Trophoblast cell (in vitro differentiated cells and primary cell): Measurements from ENCODE around the gene CHST11.

ENCODE experiments used
- DNase-seq, 2 donors: peaks; one replicate each; pipeline ENCODE4 v3.0.0-alpha.2; 2016
- H2AFZ ChIP-seq: 2 replicates; pipeline ENCODE4 v1.6.1; 2013; ENCODE audit warnings: low read length, moderate library complexity, mild to moderate bottlenecking; ENCODE audit not compliant: insufficient read depth, poor library complexity
- H2AK5ac ChIP-seq: 2 replicates; pipeline ENCODE4 v1.6.1; 2013; ENCODE audit warnings: mild to moderate bottlenecking, low read length
- H2BK120ac ChIP-seq: 2 replicates; pipeline ENCODE4 v1.6.1; 2013; ENCODE audit warnings: low read length, mild to moderate bottlenecking, moderate library complexity; ENCODE audit not compliant: insufficient read depth, poor library complexity
- H2BK12ac ChIP-seq: 2 replicates; pipeline ENCODE4 v1.6.1; 2013; ENCODE audit warnings: mild to moderate bottlenecking, low read length, moderate library complexity
- H2BK5ac ChIP-seq: 2 replicates; pipeline ENCODE4 v1.6.1; 2013; ENCODE audit warnings: low read length, low read depth, moderate library complexity, mild to moderate bottlenecking; ENCODE audit not compliant: poor library complexity
- H3K14ac ChIP-seq: 2 replicates; pipeline ENCODE4 v1.6.1; 2013; ENCODE audit warnings: mild to moderate bottlenecking, low read length
- H3K18ac ChIP-seq: 2 replicates; pipeline ENCODE4 v1.6.1; 2013; ENCODE audit warnings: mild to moderate bottlenecking, low read length
- H3K23ac ChIP-seq: 2 replicates; pipeline ENCODE4 v1.6.1; 2013; ENCODE audit warnings: low read length
- H3K27ac ChIP-seq: 2 replicates; pipeline ENCODE4 v1.5.1; 2013; ENCODE audit warnings: low read depth, mild to moderate bottlenecking, inconsistent platforms, low read length, moderate library complexity
- H3K27me3 ChIP-seq: 2 replicates; pipeline ENCODE4 v1.6.1; 2013; ENCODE audit warnings: inconsistent platforms, mild to moderate bottlenecking, low read length, moderate library complexity; ENCODE audit not compliant: insufficient read depth
- H3K36me3 ChIP-seq, 2 experiments: 1 replicate in 1 of 2; 2 replicates in 1 of 2; pipeline ENCODE4 v1.6.1; 2013; ENCODE audit warnings: low read length in 2 of 2, mild to moderate bottlenecking in 2 of 2, moderate library complexity in 1 of 2; ENCODE audit not compliant: insufficient read depth in 2 of 2, control insufficient read depth in 1 of 2
- H3K4ac ChIP-seq: 2 replicates; pipeline ENCODE4 v1.6.1; 2013; ENCODE audit warnings: low read depth, mild to moderate bottlenecking, low read length, moderate library complexity
- H3K4me1 ChIP-seq, 2 experiments: 1 replicate in 1 of 2; 2 replicates in 1 of 2; pipeline ENCODE4 v1.6.1; 2013; ENCODE audit warnings: low read length in 2 of 2, mild to moderate bottlenecking in 2 of 2, moderate library complexity in 1 of 2; ENCODE audit not compliant: insufficient read depth in 2 of 2, control insufficient read depth in 1 of 2
- H3K4me2 ChIP-seq: 2 replicates; pipeline ENCODE4 v1.6.1; 2013; ENCODE audit warnings: inconsistent platforms, mild to moderate bottlenecking, low read length, moderate library complexity
- H3K4me3 ChIP-seq: 2 replicates; pipeline ENCODE4 v1.5.1; 2013; ENCODE audit warnings: mild to moderate bottlenecking, low read depth, low read length, inconsistent platforms
- H3K79me1 ChIP-seq: one replicate; pipeline ENCODE4 v1.6.1; 2013; ENCODE audit warnings: low read length
- H3K79me2 ChIP-seq: 2 replicates; pipeline ENCODE4 v1.6.1; 2013; ENCODE audit warnings: low read length, mild to moderate bottlenecking; ENCODE audit not compliant: control insufficient read depth, insufficient read depth, poor library complexity
- H3K9ac ChIP-seq: 2 replicates; pipeline ENCODE4 v1.6.1; 2013; ENCODE audit warnings: mild to moderate bottlenecking, low read length
- H3K9me3 ChIP-seq: 2 replicates; pipeline ENCODE4 v1.6.1; 2013; ENCODE audit warnings: low read depth, mild to moderate bottlenecking, control low read depth, inconsistent platforms, low read length; ENCODE audit not compliant: insufficient read depth
- H4K12ac ChIP-seq: 2 replicates; pipeline ENCODE4 v1.6.1; 2013; ENCODE audit warnings: low read depth, mild to moderate bottlenecking, low read length, moderate library complexity
- H4K8ac ChIP-seq: 2 replicates; pipeline ENCODE4 v1.6.1; 2013; ENCODE audit warnings: low read depth, mild to moderate bottlenecking, low read length, moderate library complexity
- H4K91ac ChIP-seq: one replicate; pipeline ENCODE4 v1.6.1; 2013; ENCODE audit warnings: low read depth, mild to moderate bottlenecking, low read length, moderate library complexity
- WGBS: extraction: QIAGEN DNeasy Blood & Tissue Kit; methylation state at CpG from one replicate; pipeline ENCODE4 v1.1.7; 2013; ENCODE audit warnings: missing lambda C conversion rate; ENCODE audit not compliant: insufficient read length, insufficient coverage; ENCODE audit errors: extremely low coverage; 5-methylcytosine and 5-hydroxymethylcytosine counted together

Gene CHST11

DNA sequence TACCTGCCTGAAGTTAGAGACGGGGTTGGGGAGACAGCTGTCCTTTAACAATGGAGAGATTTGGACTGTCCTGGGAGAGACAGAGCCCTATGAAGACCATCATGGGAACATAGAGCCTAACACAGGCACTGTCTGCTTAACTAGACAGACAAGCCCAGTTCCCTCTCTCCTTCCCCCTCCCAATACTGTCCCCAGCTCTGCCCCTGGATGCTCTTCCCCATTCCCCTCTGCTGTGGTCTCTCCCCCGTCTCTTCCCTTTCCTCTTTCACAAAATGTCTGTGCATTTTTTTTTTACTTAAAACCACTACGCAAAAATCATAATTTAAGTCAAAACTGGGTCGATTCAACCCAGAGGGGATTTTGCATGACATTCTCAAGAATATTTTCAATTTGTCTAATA is 232.9 kb downstream of the CHST11 start:
- peaks cover 2% of the 10 kb centered on the region for H3K9me3 ChIP-seq
- H2AK5ac ChIP-seq, result no peak overlapping the region
- H3K36me3 ChIP-seq, result peaks cover 0 to 3% of the 10 kb centered on the region in 2 experiments
- H2AFZ ChIP-seq, result no peak overlapping the region
- no peak overlapping the region for H4K12ac ChIP-seq
- H3K27me3 ChIP-seq, result no peaks in the 10 kb centered on the region
- H2BK5ac ChIP-seq, result no peak overlapping the region
- H3K79me1 ChIP-seq, result no peaks in the 10 kb centered on the region
- 100% methylated on average over 1 of the region's 4 CpGs for WGBS
- no peak overlapping the region for H3K18ac ChIP-seq
- no peak overlapping the region for H3K14ac ChIP-seq
- H4K91ac ChIP-seq, result no peak overlapping the region
- no peak overlapping the region for H4K8ac ChIP-seq
- no peak overlapping the region for H3K23ac ChIP-seq
- H3K4me1 ChIP-seq, result peaks cover 0 to 3% of the 10 kb centered on the region in 2 experiments
- H2BK120ac ChIP-seq, result no peak overlapping the region
- H3K79me2 ChIP-seq, result no peaks in the 10 kb centered on the region
- no peak overlapping the region for H3K9ac ChIP-seq
- DNase-seq, result no peak
- H3K27ac ChIP-seq, result no peak overlapping the region
- H3K4me2 ChIP-seq, result no peak overlapping the region
- no peak overlapping the region for H2BK12ac ChIP-seq
- no peak overlapping the region for H3K4me3 ChIP-seq
- H3K4ac ChIP-seq, result no peak overlapping the region

DNA sequence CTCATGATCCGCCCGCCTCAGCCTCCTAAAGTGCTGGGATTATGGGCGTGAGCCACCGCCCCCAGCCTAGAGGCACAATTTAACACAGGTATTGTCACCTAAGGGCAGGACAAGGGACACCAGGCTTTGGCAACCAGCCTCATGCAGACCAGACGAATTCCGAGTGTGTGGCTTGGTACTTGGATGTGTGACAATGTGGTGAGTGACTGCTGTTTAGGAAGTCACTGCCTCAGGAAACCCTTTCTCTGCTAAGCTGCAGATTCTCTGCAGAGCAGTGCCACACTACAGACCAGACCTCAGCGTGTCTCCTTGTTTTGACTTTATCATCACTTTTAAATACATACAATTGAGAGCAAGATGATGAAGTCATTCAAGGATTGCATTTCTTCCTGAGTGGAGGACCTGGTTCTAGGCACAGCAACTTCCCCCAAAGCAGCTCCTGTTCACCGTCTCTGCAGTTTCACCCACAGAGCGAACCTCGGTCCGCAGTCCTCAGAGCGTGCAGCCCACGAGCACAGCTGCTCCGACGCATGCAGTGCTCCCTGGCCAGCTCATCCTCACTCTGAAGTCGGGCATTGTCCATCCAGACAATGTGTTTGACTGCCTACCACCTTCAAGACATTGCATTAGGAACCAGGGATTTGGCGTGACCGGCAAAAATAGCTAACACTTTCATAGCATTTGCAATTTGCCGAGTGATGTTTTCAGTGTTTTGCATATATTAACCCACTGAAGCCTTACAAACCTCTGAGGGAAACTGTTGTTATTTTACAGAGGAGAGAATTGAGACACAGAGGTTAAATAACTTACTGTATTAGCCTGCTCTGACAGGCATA is 235.2 kb downstream of the CHST11 start:
- H3K27me3 ChIP-seq, result no peaks in the 10 kb centered on the region
- H2AFZ ChIP-seq, result no peak overlapping the region
- H3K23ac ChIP-seq, result no peak overlapping the region
- H4K12ac ChIP-seq, result no peak overlapping the region
- no peak overlapping the region for H4K91ac ChIP-seq
- peaks cover 2% of the 10 kb centered on the region for H3K9me3 ChIP-seq
- no peak overlapping the region for H2BK5ac ChIP-seq
- no peak overlapping the region for H2AK5ac ChIP-seq
- no CpG with 5 or more reads among the region's 19 CpGs for WGBS
- H3K79me1 ChIP-seq, result peaks cover 2% of the 10 kb centered on the region
- no peak overlapping the region for H3K18ac ChIP-seq
- no peaks in the 10 kb centered on the region for H3K79me2 ChIP-seq
- H3K4me1 ChIP-seq, result peaks cover 0 to 5% of the 10 kb centered on the region in 2 experiments
- H2BK12ac ChIP-seq, result no peak overlapping the region
- H2BK120ac ChIP-seq, result no peak overlapping the region
- no peak overlapping the region for H3K4me3 ChIP-seq
- H4K8ac ChIP-seq, result no peak overlapping the region
- H3K4ac ChIP-seq, result no peak overlapping the region
- DNase-seq, result no peak
- no peak overlapping the region for H3K9ac ChIP-seq
- H3K4me2 ChIP-seq, result no peak overlapping the region
- H3K27ac ChIP-seq, result no peak overlapping the region
- no peak overlapping the region for H3K14ac ChIP-seq
- peaks cover 0 to 3% of the 10 kb centered on the region in 2 experiments for H3K36me3 ChIP-seq

DNA sequence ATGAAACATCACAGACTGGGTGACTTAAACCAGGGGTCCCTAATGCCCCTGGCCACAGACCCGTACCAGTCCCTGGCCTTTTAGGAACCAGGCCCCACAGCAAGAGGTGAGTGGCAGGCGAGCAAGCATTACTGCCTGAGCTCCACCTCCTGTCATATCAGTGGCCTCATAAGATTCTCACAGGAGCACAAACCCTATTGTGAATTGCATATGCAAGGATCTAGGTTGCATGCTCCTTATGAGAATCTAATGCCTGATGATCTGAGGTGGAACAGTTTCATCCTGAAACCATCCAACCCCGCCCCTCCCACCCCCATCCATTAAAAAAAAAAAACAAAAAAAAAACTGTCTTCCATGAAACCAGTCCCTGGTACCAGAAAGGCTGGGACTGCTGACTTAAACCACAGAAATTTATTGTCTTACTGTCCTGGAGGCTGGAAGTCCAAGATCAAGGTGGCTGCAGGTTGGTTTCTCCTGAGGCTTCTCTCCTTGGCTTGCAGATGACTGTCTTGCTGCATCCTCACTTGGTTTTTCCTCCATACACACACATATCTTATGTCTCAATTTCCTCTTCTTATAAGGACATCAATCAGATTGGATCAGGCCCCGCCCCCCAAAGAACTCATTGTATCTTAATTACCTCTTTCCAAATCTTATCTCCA is 235.9 kb downstream of the CHST11 start:
- no peak for DNase-seq
- H4K12ac ChIP-seq, result no peak overlapping the region
- no peak overlapping the region for H3K9ac ChIP-seq
- no peak overlapping the region for H3K4me3 ChIP-seq
- H3K79me1 ChIP-seq, result peaks cover 2% of the 10 kb centered on the region
- H2AK5ac ChIP-seq, result no peak overlapping the region
- H2AFZ ChIP-seq, result no peak overlapping the region
- no peak overlapping the region for H2BK120ac ChIP-seq
- no peak overlapping the region for H3K4ac ChIP-seq
- no peaks in the 10 kb centered on the region for H3K27me3 ChIP-seq
- H3K27ac ChIP-seq, result no peak overlapping the region
- H2BK5ac ChIP-seq, result no peak overlapping the region
- peaks cover 2% of the 10 kb centered on the region for H3K9me3 ChIP-seq
- H3K79me2 ChIP-seq, result no peaks in the 10 kb centered on the region
- peaks cover 0 to 3% of the 10 kb centered on the region in 2 experiments for H3K36me3 ChIP-seq
- H4K91ac ChIP-seq, result no peak overlapping the region
- H3K4me1 ChIP-seq, result peaks cover 0 to 5% of the 10 kb centered on the region in 2 experiments
- no peak overlapping the region for H3K18ac ChIP-seq
- H3K14ac ChIP-seq, result no peak overlapping the region
- H2BK12ac ChIP-seq, result no peak overlapping the region
- no peak overlapping the region for H3K4me2 ChIP-seq
- no CpG with 5 or more reads among the region's 4 CpGs for WGBS
- H4K8ac ChIP-seq, result no peak overlapping the region
- no peak overlapping the region for H3K23ac ChIP-seq

DNA sequence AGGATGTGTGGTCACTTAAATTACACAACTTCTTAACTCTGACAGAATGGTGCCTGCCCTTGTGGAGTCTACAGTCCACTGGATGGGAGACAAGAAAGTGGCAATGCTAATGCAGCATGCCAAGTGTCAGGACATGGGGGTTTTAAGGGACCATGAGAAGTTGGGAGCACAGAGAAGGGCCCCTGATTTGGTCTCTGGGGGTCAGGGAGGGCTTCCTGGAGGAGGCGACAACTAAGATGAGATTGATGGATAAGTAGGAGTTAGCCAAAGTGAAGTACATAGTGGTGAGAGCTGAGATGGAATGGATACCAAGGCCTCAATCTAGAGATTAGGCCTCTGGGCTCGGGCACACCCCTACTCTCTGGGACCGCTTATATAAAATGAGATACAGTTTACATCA is 236.7 kb downstream of the CHST11 start:
- Histone ChIP-seq H3K23ac (no peak overlapping the region), H2BK5ac (no peak overlapping the region), H3K9me3 (peaks cover 2% of the 10 kb centered on the region), H3K4me2 (no peak overlapping the region), H3K79me2 (no peaks in the 10 kb centered on the region), H3K18ac (no peak overlapping the region), H4K91ac (no peak overlapping the region), H3K27ac (no peak overlapping the region), H2AK5ac (no peak overlapping the region), H3K36me3 (peaks cover 0 to 3% of the 10 kb centered on the region in 2 experiments), H3K14ac (no peak overlapping the region), H4K12ac (no peak overlapping the region), H2BK120ac (no peak overlapping the region), H3K4me3 (no peak overlapping the region), H3K4me1 (peaks cover 0 to 5% of the 10 kb centered on the region in 2 experiments), H3K9ac (no peak overlapping the region), H2BK12ac (no peak overlapping the region), H2AFZ (no peak overlapping the region), H3K27me3 (no peaks in the 10 kb centered on the region), H3K4ac (no peak overlapping the region), H3K79me1 (peaks cover 2% of the 10 kb centered on the region), H4K8ac (no peak overlapping the region)
- no peak for DNase-seq
- WGBS, result no CpG with 5 or more reads among the region's 3 CpGs
